RWPE1 (cell line): ENCODE results near the gene SLC25A12.

ENCODE experiments used
- CTCF ChIA-PET: fragments of 350-600 bp; sonication (Branson Sonifier 250); formaldehyde crosslinking; extraction: SDS; loops from one replicate; lab custom pipeline; 2021; lab: Yijun Ruan, JAX
- POLR2A ChIA-PET: fragments of 400-600 bp; formaldehyde crosslinking; extraction: SDS; loops from one replicate; lab custom pipeline; 2020; ENCODE audit warnings: antibody characterized with exemption; ENCODE audit not compliant: low non-redundant PET; lab: Yijun Ruan, JAX
- DNase-seq: peaks from one replicate; pipeline ENCODE4 v3.0.0; 2012; ENCODE audit warnings: low spot score
- H3K27ac ChIP-seq: fragments of 450-650 bp; 2 replicates; pipeline ENCODE4 v1.5.1; 2017
- CTCF ChIP-seq: fragments of 450-650 bp; conservative IDR thresholded peaks from 2 replicates; pipeline ENCODE4 v1.5.1; 2017; ENCODE audit warnings: low read depth, mild to moderate bottlenecking

SLC25A12 gene

GRCh38 chr2:171893196-171893823 lies 734 bp downstream of the SLC25A12 start:
- peak overlapping the region; percentile 82 for H3K27ac ChIP-seq
- CTCF ChIA-PET: interaction anchor here (0.5 to 0.8 kb wide), 4 partner anchors 83 to 890 kb away, joined by 3 to 5 read pairs (median 4); no protein-coding TSS in a partner anchor
- DNase-seq: peak; percentile 18

GRCh38 chr2:171889808-171890207 lies 4.2 kb downstream of the SLC25A12 start:
- CTCF ChIA-PET: interaction anchor here (0.6 kb wide), 1 partner anchor 199 kb away, joined by 3 read pairs; no protein-coding TSS in a partner anchor
- POLR2A ChIA-PET: no interaction called here
- no peak overlapping the region for H3K27ac ChIP-seq

More at GRCh38 chr2:171893196-171893823, 734 bp downstream of the SLC25A12 start:
- POLR2A ChIA-PET: no interaction called here
- TF ChIP-seq CTCF: no peak

GRCh38 chr2:171889333-171889732 lies 4.7 kb downstream of the SLC25A12 start:
- CTCF ChIA-PET: no interaction called here
- POLR2A ChIA-PET: no interaction called here
- no peak for TF ChIP-seq CTCF
- H3K27ac ChIP-seq: no peak overlapping the region
- DNase-seq: no peak

More at GRCh38 chr2:171889808-171890207, 4.2 kb downstream of the SLC25A12 start:
- no peak for DNase-seq
- no peak for TF ChIP-seq CTCF

GRCh38 chr2:171883275-171883893 lies 10.7 kb downstream of the SLC25A12 start:
- POLR2A ChIA-PET: no interaction called here
- CTCF ChIA-PET: interaction anchor here (0.6 to 0.7 kb wide), 3 partner anchors 11 to 38 kb away, joined by 3 read pairs; partner anchors contain the start of gene SLC25A12
- no peak overlapping the region for H3K27ac ChIP-seq

GRCh38 chr2:171882089-171882769 lies 11.8 kb downstream of the SLC25A12 start:
- DNase-seq: no peak
- ChIA-PET CTCF (no interaction called here), POLR2A (no interaction called here)
- no peak overlapping the region for H3K27ac ChIP-seq
- no peak for TF ChIP-seq CTCF

More at GRCh38 chr2:171883275-171883893, 10.7 kb downstream of the SLC25A12 start:
- DNase-seq: no peak
- no peak for TF ChIP-seq CTCF

- POLR2A ChIA-PET: no interaction called here
- no peak for DNase-seq
- CTCF ChIA-PET: interaction anchor here (0.6 to 0.7 kb wide), 2 partner anchors 11 to 177 kb away, joined by 3 read pairs; no protein-coding TSS in a partner anchor
- no peak for TF ChIP-seq CTCF
- no peak overlapping the region for H3K27ac ChIP-seq
Measured at GRCh38 chr2:171880774-171881173, 13.3 kb downstream of the SLC25A12 start.
